HL-60 (cell line): ENCODE data around the gene TMEM121.

Experiments used
- DNase-seq, 2 experiments: peaks; one replicate each; pipeline ENCODE4 v3.0.0-alpha.2; 2010 to 2020; ENCODE audit warnings: low read depth in 1 of 2, low spot score in 1 of 2
- H3K27ac ChIP-seq: fragments of 250-450 bp; sonication (Bioruptor Pico); replicated peaks from 2 replicates; pipeline ENCODE4 v1.5.1; 2020; ENCODE audit warnings: mild to moderate bottlenecking, moderate library complexity
- H3K27me3 ChIP-seq: fragments of 250-450 bp; sonication (Bioruptor Pico); 2 replicates; pipeline ENCODE4 v1.5.1; 2021; ENCODE audit warnings: mild to moderate bottlenecking, moderate library complexity; ENCODE audit not compliant: insufficient read depth, poor library complexity, severe bottlenecking
- H3K4me3 ChIP-seq: replicated peaks from 2 replicates; pipeline ENCODE4 v1.5.1; 2011; ENCODE audit warnings: mild to moderate bottlenecking, control low read depth, low read length; ENCODE audit not compliant: insufficient read depth
- CTCF ChIP-seq: IDR thresholded peaks from one replicate; pipeline ENCODE4 v1.5.1; 2011; ENCODE audit warnings: low read length, control low read depth, inconsistent platforms; ENCODE audit not compliant: insufficient read depth
- GABPA ChIP-seq: IDR thresholded peaks from 2 replicates; pipeline ENCODE4 v1.6.1; 2012; ENCODE audit warnings: low read depth
- POLR2AphosphoS5 ChIP-seq: IDR thresholded peaks from 2 replicates; pipeline ENCODE4 v1.6.1; 2012; ENCODE audit warnings: low read depth
- REST ChIP-seq: IDR thresholded peaks from 2 replicates; pipeline ENCODE4 v1.6.1; 2012; ENCODE audit warnings: low read depth; ENCODE audit not compliant: insufficient replicate concordance
- SPI1 ChIP-seq: IDR thresholded peaks from 2 replicates; pipeline ENCODE4 v1.6.1; 2012; ENCODE audit warnings: low read depth, mild to moderate bottlenecking, borderline replicate concordance

TMEM121 gene

GRCh38 chr14:105528586-105529318 is 2.4 kb downstream of the TMEM121 start:
- Histone ChIP-seq H3K27ac (no peak overlapping the region), H3K4me3 (no peak overlapping the region), H3K27me3 (peaks cover 41% of the 10 kb centered on the region)
- TF ChIP-seq REST (no peak), SPI1 (no peak), GABPA (no peak), POLR2AphosphoS5 (no peak), CTCF (no peak)
- DNase-seq = no peak

- TF ChIP-seq GABPA (no peak), REST (no peak), SPI1 (no peak), CTCF (no peak), POLR2AphosphoS5 (no peak)
- Histone ChIP-seq H3K27me3 (peaks cover 41% of the 10 kb centered on the region), H3K4me3 (no peak overlapping the region), H3K27ac (no peak overlapping the region)
- DNase-seq = no peak
Observed at GRCh38 chr14:105529319-105529568, 2.9 kb downstream of the TMEM121 start.

GRCh38 chr14:105529569-105530284 is 3.3 kb downstream of the TMEM121 start:
- TF ChIP-seq POLR2AphosphoS5 = no peak
- TF ChIP-seq REST = no peak
- TF ChIP-seq CTCF = no peak
- no peak for TF ChIP-seq GABPA
- TF ChIP-seq SPI1 = no peak
- Histone ChIP-seq H3K27ac (no peak overlapping the region), H3K27me3 (peaks cover 41% of the 10 kb centered on the region), H3K4me3 (no peak overlapping the region)
- no peak for DNase-seq
